ENCODE measurements around the gene DLD. TPM values are rescaled to one million over a fixed set of nuclear protein-coding genes. Genes with fewer than 3 reads are reported as not detected.

The DLD gene
- total RNA-seq, 1 donor from 2014 or later, result 186 TPM

DNA sequence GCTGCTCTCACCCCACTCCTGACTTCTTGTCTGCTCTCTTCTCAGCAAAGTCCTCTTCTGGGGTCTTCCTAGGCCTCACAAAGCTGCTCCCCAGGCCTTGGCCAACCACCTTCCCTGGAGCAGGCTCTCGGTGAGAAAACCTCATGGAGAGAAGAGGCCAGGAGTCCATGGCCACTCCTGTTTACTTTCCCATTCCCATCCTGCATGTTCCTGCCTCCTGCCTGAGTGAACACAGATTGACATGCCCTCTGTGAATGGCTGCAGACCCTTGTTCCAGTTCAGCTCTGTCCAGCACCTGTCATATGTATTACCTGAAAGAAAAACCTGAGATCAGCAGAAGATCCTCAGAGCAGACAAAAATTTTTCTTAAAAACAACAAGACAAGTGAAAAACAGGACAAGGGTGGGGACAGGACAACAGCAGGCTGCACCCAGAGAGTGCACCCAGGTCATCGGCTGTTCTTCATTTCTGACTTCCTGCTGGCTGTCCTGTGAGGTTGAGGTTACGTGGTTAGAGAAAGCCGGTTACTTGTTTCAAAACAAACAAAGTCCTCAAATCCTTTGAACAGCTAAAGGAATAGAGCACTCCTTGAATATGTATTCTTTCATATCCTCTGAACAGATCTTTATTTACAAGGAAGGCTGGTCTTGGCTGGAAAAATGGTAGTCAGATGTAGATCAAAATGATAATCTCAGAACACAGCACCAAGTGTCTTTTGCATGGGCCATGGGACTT, 34.0 kb upstream of the DLD start:
- H3F3A ChIP-seq (ENCODE audit: low read depth), result no peaks in the 10 kb centered on the region
- H2AFZ ChIP-seq (replicated peaks), result no peak overlapping the region
- H3K9ac ChIP-seq, result no peak overlapping the region
- no peaks in the 10 kb centered on the region for H3K4me1 ChIP-seq
- no peak overlapping the region for H3K27ac Mint-ChIP-seq
- no peaks in the 10 kb centered on the region for H3K9me3 ChIP-seq (ENCODE audit: low read depth)
- no peaks in the 10 kb centered on the region for H4K20me1 ChIP-seq (ENCODE audit: low read depth)
- H3K4me2 ChIP-seq, result no peak overlapping the region
- no peaks in the 10 kb centered on the region for H3K9me3 Mint-ChIP-seq
- no peak overlapping the region for H3K4me3 Mint-ChIP-seq
- no peak overlapping the region for H3K27ac ChIP-seq
- H3K27me3 ChIP-seq, result no peaks in the 10 kb centered on the region
- no peaks in the 10 kb centered on the region for H3K79me2 ChIP-seq (ENCODE audit: low read depth)
- H3K4me1 Mint-ChIP-seq, result peaks cover 5% of the 10 kb centered on the region
- no peak for DNase-seq (ENCODE audit: low spot score)
- TF ChIP-seq CTCF (IDR thresholded peaks at IDR 0.05), result no peak
- no peak for TF ChIP-seq EZH2 (IDR thresholded peaks at IDR 0.05)
- TF ChIP-seq EZH2phosphoT487 (IDR thresholded peaks at IDR 0.05), result no peak
- H3K36me3 Mint-ChIP-seq, result no peaks in the 10 kb centered on the region
- no peaks in the 10 kb centered on the region for H3K36me3 ChIP-seq
- H3K4me3 ChIP-seq, result no peak overlapping the region
- H3K27me3 Mint-ChIP-seq (ENCODE audit: insufficient read depth, low read depth), result peaks cover 4% of the 10 kb centered on the region

- no peaks in the 10 kb centered on the region for H3K36me3 Mint-ChIP-seq
- H3K9me3 Mint-ChIP-seq, result no peaks in the 10 kb centered on the region
- H3K27me3 ChIP-seq, result no peaks in the 10 kb centered on the region
- no peak for DNase-seq (ENCODE audit: low spot score)
- no peak overlapping the region for H3K4me3 Mint-ChIP-seq
- H3K4me1 Mint-ChIP-seq, result peaks cover 5% of the 10 kb centered on the region
- no peaks in the 10 kb centered on the region for H3K79me2 ChIP-seq (ENCODE audit: low read depth)
- no peak overlapping the region for H3K27ac ChIP-seq
- no peaks in the 10 kb centered on the region for H4K20me1 ChIP-seq (ENCODE audit: low read depth)
- no peaks in the 10 kb centered on the region for H3F3A ChIP-seq (ENCODE audit: low read depth)
- H3K27me3 Mint-ChIP-seq (ENCODE audit: insufficient read depth, low read depth), result peaks cover 4% of the 10 kb centered on the region
- H3K4me1 ChIP-seq, result no peaks in the 10 kb centered on the region
- no peaks in the 10 kb centered on the region for H3K9me3 ChIP-seq (ENCODE audit: low read depth)
- H3K9ac ChIP-seq, result no peak overlapping the region
- no peaks in the 10 kb centered on the region for H3K36me3 ChIP-seq
- H3K27ac Mint-ChIP-seq, result no peak overlapping the region
- no peak overlapping the region for H3K4me2 ChIP-seq
- H2AFZ ChIP-seq (replicated peaks), result no peak overlapping the region
- no peak for TF ChIP-seq EZH2phosphoT487 (IDR thresholded peaks at IDR 0.05)
- TF ChIP-seq CTCF (IDR thresholded peaks at IDR 0.05), result no peak
- no peak for TF ChIP-seq EZH2 (IDR thresholded peaks at IDR 0.05)
- H3K4me3 ChIP-seq, result no peak overlapping the region
Measured at GRCh38 chr7:107857541-107857912, 33.5 kb upstream of the DLD start.

DNA sequence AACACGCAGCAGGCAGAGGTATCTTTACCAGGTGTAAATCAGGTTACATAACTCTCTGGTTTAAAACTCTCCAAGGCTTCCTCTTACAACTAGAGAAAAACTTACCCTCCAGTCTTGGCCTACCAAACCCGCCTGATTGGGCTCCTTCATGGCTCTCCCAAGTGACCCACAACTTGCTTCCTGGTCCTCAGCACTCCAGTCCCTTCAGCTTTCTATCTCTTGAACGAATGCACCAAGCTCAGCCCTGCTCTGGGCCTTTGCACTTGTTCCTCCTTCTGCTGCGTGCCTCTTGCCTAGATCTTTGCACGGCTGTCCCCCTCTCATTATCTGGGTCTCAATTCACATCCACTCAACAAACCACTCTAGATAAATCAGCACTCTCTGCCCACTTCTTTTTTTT, 32.7 kb upstream of the DLD start:
- no peaks in the 10 kb centered on the region for H3K4me1 ChIP-seq
- H3K9me3 ChIP-seq (ENCODE audit: low read depth), result no peaks in the 10 kb centered on the region
- H3K27ac ChIP-seq, result no peak overlapping the region
- H3K36me3 ChIP-seq, result no peaks in the 10 kb centered on the region
- no peaks in the 10 kb centered on the region for H3K27me3 ChIP-seq
- H3K4me3 ChIP-seq, result no peak overlapping the region
- no peaks in the 10 kb centered on the region for H3K79me2 ChIP-seq (ENCODE audit: low read depth)
- H2AFZ ChIP-seq (replicated peaks), result no peak overlapping the region
- no peaks in the 10 kb centered on the region for H3K36me3 Mint-ChIP-seq
- no peak overlapping the region for H3K4me3 Mint-ChIP-seq
- H4K20me1 ChIP-seq (ENCODE audit: low read depth), result no peaks in the 10 kb centered on the region
- DNase-seq (ENCODE audit: low spot score), result no peak
- peaks cover 4% of the 10 kb centered on the region for H3K27me3 Mint-ChIP-seq (ENCODE audit: insufficient read depth, low read depth)
- no peaks in the 10 kb centered on the region for H3K9me3 Mint-ChIP-seq
- no peaks in the 10 kb centered on the region for H3F3A ChIP-seq (ENCODE audit: low read depth)
- peaks cover 5% of the 10 kb centered on the region for H3K4me1 Mint-ChIP-seq
- H3K4me2 ChIP-seq, result no peak overlapping the region
- no peak overlapping the region for H3K27ac Mint-ChIP-seq
- TF ChIP-seq CTCF (IDR thresholded peaks at IDR 0.05) (no peak), EZH2phosphoT487 (IDR thresholded peaks at IDR 0.05) (no peak), EZH2 (IDR thresholded peaks at IDR 0.05) (no peak)
- no peak overlapping the region for H3K9ac ChIP-seq
